Endodermal cell (in vitro differentiated cells): ENCODE results near the gene ABCD1. TPM values are rescaled to one million over a fixed set of nuclear protein-coding genes. Genes with fewer than 3 reads are reported as not detected.
A peak's percentile ranks its signal among the peaks of the same experiment; 100 is the strongest.

Source experiments
- DNase-seq: peaks from one replicate; pipeline ENCODE4 v3.0.0-alpha.2; 2017
- H3K27ac ChIP-seq: 2 replicates; pipeline ENCODE4 v1.5.1; 2013; ENCODE audit warnings: mild to moderate bottlenecking, low read depth, low read length, moderate library complexity
- H3K27me3 ChIP-seq: 2 replicates; pipeline ENCODE4 v1.6.1; 2013; ENCODE audit warnings: mild to moderate bottlenecking, low read length, moderate library complexity; ENCODE audit not compliant: insufficient read depth, control insufficient read depth, poor library complexity, severe bottlenecking
- H3K36me3 ChIP-seq: 2 replicates; pipeline ENCODE4 v1.7.0; 2013; ENCODE audit warnings: mild to moderate bottlenecking, low read length, moderate library complexity; ENCODE audit not compliant: control insufficient read depth, insufficient read depth
- H3K4me1 ChIP-seq: one replicate; pipeline ENCODE4 v1.7.0; 2013; ENCODE audit warnings: low read length; ENCODE audit not compliant: control insufficient read depth, insufficient read depth
- H3K4me3 ChIP-seq: 2 replicates; pipeline ENCODE4 v1.5.1; 2013; ENCODE audit warnings: mild to moderate bottlenecking, low read length, moderate library complexity
- H3K9ac ChIP-seq: 2 replicates; pipeline ENCODE4 v1.6.1; 2013; ENCODE audit warnings: mild to moderate bottlenecking, low read length, moderate library complexity; ENCODE audit not compliant: poor library complexity, severe bottlenecking; ENCODE audit errors: extremely low read depth
- H3K9me3 ChIP-seq: 2 replicates; pipeline ENCODE4 v1.6.1; 2013; ENCODE audit warnings: mild to moderate bottlenecking, low read length, moderate library complexity; ENCODE audit not compliant: control insufficient read depth
- H3K27ac Mint-ChIP-seq: 2 replicates; pipeline ENCODE4 v1.8.0; 2020; ENCODE audit warnings: mixed read lengths
- H3K27me3 Mint-ChIP-seq: 2 replicates; pipeline ENCODE4 v1.8.0; 2021; ENCODE audit warnings: mild to moderate bottlenecking, mixed read lengths; ENCODE audit not compliant: insufficient read depth
- H3K36me3 Mint-ChIP-seq: 2 replicates; pipeline ENCODE4 v1.8.0; 2020; ENCODE audit warnings: low read depth, mixed read lengths
- H3K4me1 Mint-ChIP-seq: 2 replicates; pipeline ENCODE4 v1.8.0; 2020; ENCODE audit warnings: mixed read lengths
- H3K4me3 Mint-ChIP-seq: 2 replicates; pipeline ENCODE4 v1.8.0; 2020; ENCODE audit warnings: mild to moderate bottlenecking, moderate library complexity, mixed read lengths
- H3K9me3 Mint-ChIP-seq: 2 replicates; pipeline ENCODE4 v1.8.0; 2020; ENCODE audit warnings: mild to moderate bottlenecking, mixed read lengths
- CTCF ChIP-seq: fragments of 200-600 bp; sonication (generic); conservative IDR thresholded peaks from 2 replicates; pipeline ENCODE4 v1.5.0; 2021; ENCODE audit warnings: antibody characterized with exemption, mild to moderate bottlenecking
- WGBS, 2 experiments: methylation state at CpG; one replicate each; pipeline versions ENCODE4 v1.1.5 to v1.1.7; 2013; ENCODE audit warnings: missing lambda C conversion rate in 2 of 2, mixed read lengths in 1 of 2; ENCODE audit not compliant: insufficient coverage in 1 of 2, insufficient read length in 1 of 2; 5-methylcytosine and 5-hydroxymethylcytosine counted together
- total RNA-seq, 2 donors: library from RNA; stranded (reverse); fragmentation: NEBNext Ultra II Directional in 1 of 2; extraction: Animal tissue kit (Norgen Biotek cat#: 25700) in 1 of 2; gene quantifications; 2 replicates in 1 of 2; 3 replicates in 1 of 2; pipeline ENCODE4 v1.2.1, GENCODE V29; 2021

Gene ABCD1
- total RNA-seq, 2 donors from 2014 or later = 17.9 to 18.2 TPM

GRCh38 chrX:153733651-153734240 lies 9.1 kb downstream of the ABCD1 start:
- Histone ChIP-seq H3K9ac (no peak overlapping the region), H3K36me3 (peaks cover 10% of the 10 kb centered on the region), H3K27me3 (no peaks in the 10 kb centered on the region), H3K4me3 (no peak overlapping the region), H3K9me3 (peaks cover 15% of the 10 kb centered on the region), H3K27ac (no peak overlapping the region), H3K4me1 (no peaks in the 10 kb centered on the region)
- Mint-ChIP-seq H3K4me1 (peaks cover 5% of the 10 kb centered on the region), H3K27me3 (no peaks in the 10 kb centered on the region), H3K27ac (no peak overlapping the region), H3K36me3 (peaks cover 36% of the 10 kb centered on the region), H3K9me3 (peaks cover 79% of the 10 kb centered on the region), H3K4me3 (no peak overlapping the region)
- WGBS, 2 experiments = 94 to 96% methylated on average over 3 to 14 of the region's 15 CpGs
- DNase-seq = no peak
- no peak for TF ChIP-seq CTCF

GRCh38 chrX:153734871-153735270 lies 10.2 kb downstream of the ABCD1 start:
- peaks cover 29% of the 10 kb centered on the region for H3K36me3 Mint-ChIP-seq
- H3K27me3 Mint-ChIP-seq = no peaks in the 10 kb centered on the region
- H3K9me3 Mint-ChIP-seq = peaks cover 79% of the 10 kb centered on the region
- Histone ChIP-seq H3K36me3 (peaks cover 10% of the 10 kb centered on the region), H3K9ac (no peak overlapping the region), H3K4me3 (no peak overlapping the region), H3K4me1 (no peaks in the 10 kb centered on the region), H3K9me3 (peaks cover 15% of the 10 kb centered on the region), H3K27me3 (no peaks in the 10 kb centered on the region), H3K27ac (no peak overlapping the region)
- DNase-seq = no peak
- peaks cover 5% of the 10 kb centered on the region for H3K4me1 Mint-ChIP-seq
- no peak overlapping the region for H3K4me3 Mint-ChIP-seq
- TF ChIP-seq CTCF = no peak
- no peak overlapping the region for H3K27ac Mint-ChIP-seq
- WGBS, 2 experiments = 83 to 88% methylated on average over 2 of the region's 2 CpGs

GRCh38 chrX:153735274-153735673 lies 10.6 kb downstream of the ABCD1 start:
- Mint-ChIP-seq H3K9me3 (peaks cover 80% of the 10 kb centered on the region), H3K36me3 (peaks cover 29% of the 10 kb centered on the region), H3K27me3 (no peaks in the 10 kb centered on the region), H3K4me1 (peaks cover 5% of the 10 kb centered on the region), H3K27ac (no peak overlapping the region), H3K4me3 (no peak overlapping the region)
- no peak for DNase-seq
- H3K4me1 ChIP-seq = no peaks in the 10 kb centered on the region
- no peak overlapping the region for H3K27ac ChIP-seq
- TF ChIP-seq CTCF = peak; percentile 53
- H3K36me3 ChIP-seq = peaks cover 10% of the 10 kb centered on the region
- 58 to 72% methylated on average over 6 to 8 of the region's 9 CpGs for WGBS, 2 experiments
- no peak overlapping the region for H3K4me3 ChIP-seq
- H3K27me3 ChIP-seq = no peaks in the 10 kb centered on the region
- peaks cover 15% of the 10 kb centered on the region for H3K9me3 ChIP-seq
- H3K9ac ChIP-seq = no peak overlapping the region
